HCT116 (cell line): Measurements from ENCODE around the gene DIP2C. TPM values are rescaled to one million over a fixed set of nuclear protein-coding genes. Genes with fewer than 3 reads are reported as not detected.

Experiments
- ATAC-seq: fragments of 200-7000 bp; cut with Tn5 transposase; 2 replicates; pipeline ENCODE4 v1.9.1; 2020; ENCODE audit warnings: mild to moderate bottlenecking, moderate library complexity
- BruUV-seq: library from RNA; stranded (reverse); fragments of 400-500 nt; replicated peaks from 2 replicates; lab custom pipeline; 2021; lab: Mats Ljungman, UMichigan
- CTCF ChIA-PET: fragments of 300-600 bp; sonication (Branson Sonifier 250); formaldehyde crosslinking; loops from one replicate; lab custom pipeline; 2021; ENCODE audit warnings: antibody characterized with exemption; lab: Charles Lee
- POLR2A ChIA-PET: fragments of 300-600, 350-600 bp; sonication (Branson Sonifier 250); formaldehyde crosslinking; loops from one replicate; lab custom pipeline; 2021; ENCODE audit warnings: antibody characterized with exemption; lab: Charles Lee
- RAD21 ChIA-PET, 2 experiments: fragments of 300-600 bp; sonication (Branson Sonifier 250); formaldehyde crosslinking; loops; one replicate each; lab custom pipeline; 2023; ENCODE audit warnings: low total read pairs in 2 of 2; ENCODE audit not compliant: uncharacterized antibody in 2 of 2, unreplicated experiment in 2 of 2, low non-redundant PET in 1 of 2; lab: Charles Lee
- DNase-seq: peaks from one replicate; pipeline ENCODE4 v3.0.0-alpha.2; 2010; ENCODE audit warnings: low read depth, low spot score
- H2AFZ ChIP-seq: fragments of 200-600 bp; shearing (Covaris generic), sonication (generic); 2 replicates; pipeline ENCODE4 v1.6.1; 2017; ENCODE audit warnings: low read depth, mixed run types, mixed read lengths, antibody characterized with exemption, low read length; ENCODE audit not compliant: poor library complexity, severe bottlenecking
- H3K27ac ChIP-seq: 2 replicates; pipeline ENCODE4 v1.5.1; 2012; ENCODE audit warnings: low read depth, low read length
- H3K27me3 ChIP-seq: fragments of 200-600 bp; sonication (generic); 2 replicates; pipeline ENCODE4 v1.6.1; 2016; ENCODE audit warnings: mixed run types, low read length, mixed read lengths; ENCODE audit not compliant: insufficient read depth
- H3K36me3 ChIP-seq, 2 experiments: fragments of 200-500 bp in 1 of 2; fragments of 200-600 bp in 1 of 2; sonication (Bioruptor generic) in 1 of 2; sonication (generic) in 1 of 2; 2 replicates each; pipeline versions ENCODE4 v1.5.1 to v1.6.1; 2014 to 2016; ENCODE audit warnings: low read length in 2 of 2, inconsistent platforms in 1 of 2, mixed read lengths in 1 of 2, mixed run types in 1 of 2; ENCODE audit not compliant: insufficient read depth in 2 of 2, control insufficient read depth in 1 of 2
- H3K4me1 ChIP-seq, 2 experiments: fragments of 200-600 bp in 1 of 2; sonication (generic) in 1 of 2; 2 replicates each; pipeline versions ENCODE4 v1.5.1 to v1.6.1; 2012 to 2017; ENCODE audit warnings: low read length in 2 of 2, inconsistent platforms in 1 of 2, mild to moderate bottlenecking in 1 of 2, mixed read lengths in 1 of 2, mixed run types in 1 of 2, moderate library complexity in 1 of 2; ENCODE audit not compliant: insufficient read depth in 2 of 2, control insufficient read depth in 1 of 2
- H3K4me2 ChIP-seq: fragments of 200-600 bp; sonication (generic); 2 replicates; pipeline ENCODE4 v1.6.1; 2017; ENCODE audit warnings: mixed run types, low read length, mixed read lengths
- H3K4me3 ChIP-seq, 2 experiments: fragments of 200-600 bp in 1 of 2; sonication (generic) in 1 of 2; replicated peaks in 1 of 2; 2 replicates each; pipeline ENCODE4 v1.5.1; 2011 to 2016; ENCODE audit warnings: low read length in 2 of 2, control low read depth in 1 of 2, low read depth in 1 of 2, mild to moderate bottlenecking in 1 of 2, mixed read lengths in 1 of 2, mixed run types in 1 of 2
- H3K79me2 ChIP-seq: fragments of 200-600 bp; sonication (generic); 2 replicates; pipeline ENCODE4 v1.6.1; 2017; ENCODE audit warnings: mild to moderate bottlenecking, mixed run types, low read length, moderate library complexity, mixed read lengths; ENCODE audit not compliant: insufficient read depth
- H3K9ac ChIP-seq: fragments of 200-600 bp; sonication (generic); 2 replicates; pipeline ENCODE4 v1.6.1; 2016; ENCODE audit warnings: low read length, mixed read lengths
- H3K9me2 ChIP-seq: fragments of 200-600 bp; sonication (generic), shearing (Covaris generic); 2 replicates; pipeline ENCODE4 v1.6.1; 2017; ENCODE audit warnings: mixed run types, mild to moderate bottlenecking, moderate library complexity; ENCODE audit not compliant: insufficient read depth
- H3K9me3 ChIP-seq, 2 experiments: fragments of 200-500 bp in 1 of 2; fragments of 200-600 bp in 1 of 2; sonication (Bioruptor generic) in 1 of 2; sonication (generic) in 1 of 2; 2 replicates each; pipeline ENCODE4 v1.6.1; 2014 to 2017; ENCODE audit warnings: low read length in 2 of 2, mixed read lengths in 2 of 2, inconsistent platforms in 1 of 2, low read depth in 1 of 2, mild to moderate bottlenecking in 1 of 2, mixed run types in 1 of 2, moderate library complexity in 1 of 2; ENCODE audit not compliant: control insufficient read depth in 1 of 2, insufficient read depth in 1 of 2
- H4K20me1 ChIP-seq: fragments of 200-600 bp; sonication (generic), shearing (Covaris generic); 2 replicates; pipeline ENCODE4 v1.6.1; 2017; ENCODE audit warnings: mixed run types, mild to moderate bottlenecking, moderate library complexity; ENCODE audit not compliant: insufficient read depth
- CBX3 ChIP-seq: IDR thresholded peaks from 2 replicates; pipeline ENCODE4 v1.6.1; 2012; ENCODE audit warnings: low read depth
- CEBPB ChIP-seq: IDR thresholded peaks from 2 replicates; pipeline ENCODE4 v1.6.1; 2012; ENCODE audit warnings: low read depth
- EGR1 ChIP-seq: IDR thresholded peaks from 2 replicates; pipeline ENCODE4 v1.6.1; 2012; ENCODE audit warnings: low read depth
- EZH2phosphoT487 ChIP-seq: fragments of 200-600 bp; IDR thresholded peaks from 2 replicates; pipeline ENCODE4 v1.6.1; 2018; ENCODE audit warnings: antibody characterized with exemption, borderline replicate concordance
- FOSL1 ChIP-seq: IDR thresholded peaks from 2 replicates; pipeline ENCODE4 v1.6.1; 2012; ENCODE audit warnings: low read depth
- POLR2A ChIP-seq: IDR thresholded peaks from 2 replicates; pipeline ENCODE4 v1.7.0; 2011; ENCODE audit warnings: borderline replicate concordance; ENCODE audit not compliant: insufficient read depth, insufficient read length; ENCODE audit errors: extremely low read depth
- REST ChIP-seq: IDR thresholded peaks from 2 replicates; pipeline ENCODE4 v1.6.1; 2012; ENCODE audit warnings: low read depth
- SIN3A ChIP-seq: IDR thresholded peaks from 2 replicates; pipeline ENCODE4 v1.6.1; 2012; ENCODE audit warnings: low read depth
- SRF ChIP-seq: IDR thresholded peaks from 2 replicates; pipeline ENCODE4 v1.6.1; 2012; ENCODE audit warnings: low read depth
- YY1 ChIP-seq: IDR thresholded peaks from 2 replicates; pipeline ENCODE4 v1.6.1; 2011; ENCODE audit warnings: low read length, low read depth, moderate library complexity, mild to moderate bottlenecking; ENCODE audit not compliant: insufficient replicate concordance; ENCODE audit errors: extremely low read depth
- ZBTB33 ChIP-seq: IDR thresholded peaks from 2 replicates; pipeline ENCODE4 v1.6.1; 2011; ENCODE audit warnings: mild to moderate bottlenecking, low read length, moderate library complexity; ENCODE audit not compliant: insufficient replicate concordance; ENCODE audit errors: extremely low read depth
- intact Hi-C: fragments of 100-400 bp; cut with micrococcal nuclease; formaldehyde crosslinking; loops from 2 replicates; pipeline ENCODE4 v1.10.0; 2022
- total RNA-seq: library from RNA; stranded (reverse); gene quantifications from one replicate; pipeline ENCODE4 v1.2.1, GENCODE V29; 2021; ENCODE audit not compliant: unreplicated experiment
- TF ChIP-seq, protein P1 (sequence below), 3 experiments: fragments of 200-600 bp in 1 of 3; sonication (generic) in 1 of 3; IDR thresholded peaks in 2 of 3; conservative IDR thresholded peaks in 1 of 3; 2 replicates each; pipeline ENCODE4 v1.5.1; 2012 to 2017; ENCODE audit warnings: low read depth in 2 of 3, low read length in 2 of 3, antibody characterized with exemption in 1 of 3, borderline replicate concordance in 1 of 3, control low read depth in 1 of 3, mild to moderate bottlenecking in 1 of 3, mixed read lengths in 1 of 3, mixed run types in 1 of 3, moderate library complexity in 1 of 3; ENCODE audit not compliant: insufficient read depth in 1 of 3

DIP2C gene
- total RNA-seq, 1 experiment from 2014 or later = 15.4 TPM

DNA sequence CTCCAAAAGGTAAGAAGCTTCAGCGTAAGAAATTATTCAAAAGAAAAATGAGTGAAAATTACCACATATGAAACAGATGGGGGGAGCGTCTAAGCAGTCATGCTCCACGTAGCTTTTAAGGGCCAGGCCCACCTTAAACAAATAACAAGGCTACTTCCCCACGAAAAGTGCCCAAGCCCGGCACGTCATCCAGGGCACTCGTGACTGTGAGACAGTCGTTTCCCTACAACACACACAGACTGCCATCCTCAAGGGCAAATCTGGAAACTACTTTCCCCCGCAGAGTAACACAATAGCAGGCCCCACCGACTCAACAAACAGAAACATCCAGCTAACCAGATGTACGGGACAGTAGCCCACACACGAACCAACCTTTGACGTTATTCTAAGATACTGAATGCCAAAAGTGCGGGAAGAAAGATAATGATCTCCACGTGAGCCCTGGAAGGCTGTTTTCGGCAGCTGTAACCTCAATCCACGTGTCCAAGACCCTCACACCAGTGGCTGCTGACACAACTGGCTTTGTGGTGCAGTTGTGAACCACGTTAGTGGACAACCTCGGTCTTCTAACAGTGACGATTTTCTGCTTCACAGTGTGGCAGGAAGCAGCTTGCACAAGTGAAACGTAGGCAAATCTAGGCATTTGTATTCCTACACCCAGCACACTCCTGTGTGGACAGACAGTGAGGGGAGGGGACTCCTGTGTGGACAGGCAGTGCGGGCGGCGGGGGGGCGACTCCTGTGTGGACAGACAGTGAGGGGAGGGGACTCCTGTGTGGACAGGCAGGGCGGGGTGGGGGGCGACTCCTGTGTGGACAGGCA is 302.5 kb downstream of the DIP2C start:
- no peaks in the 10 kb centered on the region for H3K27me3 ChIP-seq
- H3K27ac ChIP-seq = no peak overlapping the region
- DNase-seq (no peak), ATAC-seq (no peak)
- ChIA-PET CTCF (no interaction called here), RAD21 (no interaction called here), POLR2A (no interaction called here)
- no peaks in the 10 kb centered on the region for H3K79me2 ChIP-seq
- H3K4me2 ChIP-seq = no peak overlapping the region
- H3K9me3 ChIP-seq = no peaks in the 10 kb centered on the region
- H3K36me3 ChIP-seq = peaks cover 8 to 11% of the 10 kb centered on the region in 2 experiments; a peak in 2 of 4 replicates
- no peak for TF ChIP-seq EGR1
- TF ChIP-seq YY1 = no peak
- TF ChIP-seq, protein P1, sequence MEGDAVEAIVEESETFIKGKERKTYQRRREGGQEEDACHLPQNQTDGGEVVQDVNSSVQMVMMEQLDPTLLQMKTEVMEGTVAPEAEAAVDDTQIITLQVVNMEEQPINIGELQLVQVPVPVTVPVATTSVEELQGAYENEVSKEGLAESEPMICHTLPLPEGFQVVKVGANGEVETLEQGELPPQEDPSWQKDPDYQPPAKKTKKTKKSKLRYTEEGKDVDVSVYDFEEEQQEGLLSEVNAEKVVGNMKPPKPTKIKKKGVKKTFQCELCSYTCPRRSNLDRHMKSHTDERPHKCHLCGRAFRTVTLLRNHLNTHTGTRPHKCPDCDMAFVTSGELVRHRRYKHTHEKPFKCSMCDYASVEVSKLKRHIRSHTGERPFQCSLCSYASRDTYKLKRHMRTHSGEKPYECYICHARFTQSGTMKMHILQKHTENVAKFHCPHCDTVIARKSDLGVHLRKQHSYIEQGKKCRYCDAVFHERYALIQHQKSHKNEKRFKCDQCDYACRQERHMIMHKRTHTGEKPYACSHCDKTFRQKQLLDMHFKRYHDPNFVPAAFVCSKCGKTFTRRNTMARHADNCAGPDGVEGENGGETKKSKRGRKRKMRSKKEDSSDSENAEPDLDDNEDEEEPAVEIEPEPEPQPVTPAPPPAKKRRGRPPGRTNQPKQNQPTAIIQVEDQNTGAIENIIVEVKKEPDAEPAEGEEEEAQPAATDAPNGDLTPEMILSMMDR (IDR thresholded peaks at IDR 0.05 in 2 of 3, conservative IDR thresholded peaks at IDR 0.05 in 1 of 3; ENCODE audit: borderline replicate concordance in 1 of 3, insufficient read depth in 1 of 3, low read depth in 2 of 3, low read length in 2 of 3) = no peak
- no peak for TF ChIP-seq SRF
- no peak for TF ChIP-seq SIN3A
- TF ChIP-seq FOSL1 = no peak
- no peak for TF ChIP-seq REST
- no peak for TF ChIP-seq POLR2A
- no peak for TF ChIP-seq CBX3
- no peak for TF ChIP-seq ZBTB33
- no peak for TF ChIP-seq CEBPB
- no peak for TF ChIP-seq EZH2phosphoT487
- BruUV-seq = no TSS peak
- no peaks in the 10 kb centered on the region for H3K9me2 ChIP-seq
- intact Hi-C loops = no loop called here
- no peak overlapping the region for H3K4me3 ChIP-seq
- H2AFZ ChIP-seq = no peak overlapping the region
- no peaks in the 10 kb centered on the region for H3K4me1 ChIP-seq
- no peak overlapping the region for H3K9ac ChIP-seq
- no peaks in the 10 kb centered on the region for H4K20me1 ChIP-seq
